Gastroesophageal sphincter (tissue), 4 donors: Measurements from ENCODE around the gene NEDD4. TPM values are rescaled to one million over a fixed set of nuclear protein-coding genes. Genes with fewer than 3 reads are reported as not detected.
A peak's percentile ranks its signal among the peaks of the same experiment; 100 is the strongest.
"Not testable (repeated sequence)": the region's sequence is repeated elsewhere in the genome, so short reads cannot be mapped to it uniquely, and the experiment has no call there.

Source experiments
- ATAC-seq: fragments of 150-250 bp; one replicate; pipeline ENCODE4 v1.9.1; 2016; ENCODE audit warnings: mild to moderate bottlenecking, moderate library complexity
- H3K27ac ChIP-seq, 4 donors: fragments of 200-600 bp; sonication (generic) in 3 of 4; 1 replicate in 3 of 4; 2 replicates in 1 of 4; pipeline ENCODE4 v1.5.1; 2016 to 2019
- H3K27me3 ChIP-seq: fragments of 200-600 bp; sonication (generic); one replicate; pipeline ENCODE4 v1.5.1; 2019
- H3K36me3 ChIP-seq, 2 donors: fragments of 200-600 bp; sonication (generic); one replicate each; pipeline ENCODE4 v1.5.1; 2019; ENCODE audit warnings: control low read depth in 1 of 2
- H3K4me1 ChIP-seq, 3 donors: fragments of 200-600 bp; sonication (generic); 1 replicate in 2 of 3; 2 replicates in 1 of 3; pipeline ENCODE4 v1.5.1; 2016 to 2019; ENCODE audit warnings: control low read depth in 2 of 3
- H3K4me3 ChIP-seq, 2 donors: fragments of 200-600 bp; sonication (generic); one replicate each; pipeline ENCODE4 v1.5.1; 2019; ENCODE audit warnings: mild to moderate bottlenecking in 1 of 2, moderate library complexity in 1 of 2
- H3K9me3 ChIP-seq, 3 donors: fragments of 200-600 bp; sonication (generic); one replicate each; pipeline ENCODE4 v1.5.1; 2017 to 2019; ENCODE audit warnings: control low read depth in 2 of 3
- EP300 ChIP-seq: sonication (generic); formaldehyde crosslinking; IDR thresholded peaks from one replicate; pipeline ENCODE4 v1.6.1; 2017; ENCODE audit warnings: antibody characterized with exemption, mild to moderate bottlenecking
- POLR2A ChIP-seq, 2 donors: fragments of 450-650 bp; IDR thresholded peaks; one replicate each; pipeline ENCODE4 v1.6.1; 2017; ENCODE audit warnings: antibody characterized with exemption in 2 of 2, mild to moderate bottlenecking in 2 of 2, moderate library complexity in 1 of 2
- POLR2AphosphoS5 ChIP-seq: sonication (generic); formaldehyde crosslinking; IDR thresholded peaks from one replicate; pipeline ENCODE4 v1.6.1; 2017; ENCODE audit warnings: antibody characterized with exemption
- WGBS, 2 donors: methylation state at CpG; one replicate each; pipeline ENCODE4 v1.1.5; 2018; ENCODE audit warnings: low coverage in 1 of 2; 5-methylcytosine and 5-hydroxymethylcytosine counted together
- total RNA-seq, 4 donors: library from RNA; depleted of rRNA; stranded (reverse); fragments of >200 nt; gene quantifications; one replicate each; pipeline ENCODE4 v1.1.0, GENCODE V29; 2016
- TF ChIP-seq, protein P1 (sequence below), 4 experiments: fragments of 200-600 bp in 2 of 4; fragments of 450-650 bp in 2 of 4; sonication (generic) in 1 of 4; IDR thresholded peaks; one replicate each; pipeline ENCODE4 v1.5.1; 2017 to 2019; ENCODE audit warnings: antibody characterized with exemption in 4 of 4, mild to moderate bottlenecking in 2 of 4, moderate library complexity in 2 of 4

The NEDD4 gene
- total RNA-seq, 4 donors from 2014 or later: 26.8 to 43.9 (median 40.0) TPM

DNA sequence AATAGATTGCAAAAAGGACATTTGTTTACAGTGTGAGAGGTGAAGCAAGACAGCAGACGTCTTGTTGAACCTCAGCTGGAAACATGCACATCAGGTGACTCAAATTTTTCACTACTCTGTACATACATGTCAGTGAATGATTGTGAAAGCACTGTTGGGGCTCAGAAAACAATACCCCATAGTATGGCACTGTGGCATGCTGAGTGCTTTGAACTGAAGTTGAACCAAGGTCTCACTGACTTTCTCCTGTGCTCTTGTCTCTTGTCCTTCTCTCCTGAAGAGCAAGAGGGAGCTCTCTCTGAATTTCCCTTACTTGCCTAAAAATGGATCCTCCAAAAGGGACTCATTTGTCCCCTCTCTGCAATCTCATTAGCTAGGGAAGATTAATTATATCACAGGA, 24.5 kb upstream of the NEDD4 start:
- H3K9me3 ChIP-seq: peaks cover 0 to 8% (median 0%) of the 10 kb centered on the region in 3 donors
- TF ChIP-seq POLR2A (IDR thresholded peaks at IDR 0.05) (no peak), EP300 (no peak), POLR2AphosphoS5 (no peak)
- TF ChIP-seq, protein P1, sequence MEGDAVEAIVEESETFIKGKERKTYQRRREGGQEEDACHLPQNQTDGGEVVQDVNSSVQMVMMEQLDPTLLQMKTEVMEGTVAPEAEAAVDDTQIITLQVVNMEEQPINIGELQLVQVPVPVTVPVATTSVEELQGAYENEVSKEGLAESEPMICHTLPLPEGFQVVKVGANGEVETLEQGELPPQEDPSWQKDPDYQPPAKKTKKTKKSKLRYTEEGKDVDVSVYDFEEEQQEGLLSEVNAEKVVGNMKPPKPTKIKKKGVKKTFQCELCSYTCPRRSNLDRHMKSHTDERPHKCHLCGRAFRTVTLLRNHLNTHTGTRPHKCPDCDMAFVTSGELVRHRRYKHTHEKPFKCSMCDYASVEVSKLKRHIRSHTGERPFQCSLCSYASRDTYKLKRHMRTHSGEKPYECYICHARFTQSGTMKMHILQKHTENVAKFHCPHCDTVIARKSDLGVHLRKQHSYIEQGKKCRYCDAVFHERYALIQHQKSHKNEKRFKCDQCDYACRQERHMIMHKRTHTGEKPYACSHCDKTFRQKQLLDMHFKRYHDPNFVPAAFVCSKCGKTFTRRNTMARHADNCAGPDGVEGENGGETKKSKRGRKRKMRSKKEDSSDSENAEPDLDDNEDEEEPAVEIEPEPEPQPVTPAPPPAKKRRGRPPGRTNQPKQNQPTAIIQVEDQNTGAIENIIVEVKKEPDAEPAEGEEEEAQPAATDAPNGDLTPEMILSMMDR (IDR thresholded peaks at IDR 0.05): no peak
- H3K27me3 ChIP-seq: no peaks in the 10 kb centered on the region
- no peak overlapping the region for H3K27ac ChIP-seq
- H3K4me1 ChIP-seq: no peaks in the 10 kb centered on the region
- H3K4me3 ChIP-seq: no peak overlapping the region
- 0 to 27% methylated on average over 1 of the region's 1 CpG for WGBS, 2 donors
- peak; percentile 43 for ATAC-seq
- no peaks in the 10 kb centered on the region for H3K36me3 ChIP-seq

DNA sequence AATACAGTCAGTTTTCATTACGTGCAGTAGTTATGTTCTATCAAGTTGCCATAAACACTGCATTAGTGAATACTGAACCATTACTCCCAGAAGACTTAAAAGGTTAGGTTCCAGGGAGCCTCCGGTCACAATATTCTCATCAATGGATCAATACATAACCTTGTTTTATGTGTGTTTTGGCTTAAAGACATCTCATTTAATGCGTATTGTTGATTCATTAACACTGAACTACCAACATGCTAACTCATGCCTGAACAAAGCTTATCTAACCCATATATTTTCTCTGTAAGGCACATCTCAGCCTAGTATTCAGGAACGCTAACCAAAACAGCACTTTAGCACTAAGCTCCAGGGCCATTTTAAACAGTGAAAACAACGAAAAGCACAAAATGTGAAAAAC, 24.1 kb upstream of the NEDD4 start:
- no peaks in the 10 kb centered on the region for H3K27me3 ChIP-seq
- no peak overlapping the region for H3K4me3 ChIP-seq
- 67 to 70% methylated on average over 4 to 5 of the region's 5 CpGs for WGBS, 2 donors
- H3K4me1 ChIP-seq: no peaks in the 10 kb centered on the region
- no peaks in the 10 kb centered on the region for H3K36me3 ChIP-seq
- ATAC-seq: no peak
- H3K27ac ChIP-seq: no peak overlapping the region
- H3K9me3 ChIP-seq: peaks cover 0 to 8% (median 0%) of the 10 kb centered on the region in 3 donors
- no peak for TF ChIP-seq POLR2AphosphoS5
- TF ChIP-seq EP300: no peak

DNA sequence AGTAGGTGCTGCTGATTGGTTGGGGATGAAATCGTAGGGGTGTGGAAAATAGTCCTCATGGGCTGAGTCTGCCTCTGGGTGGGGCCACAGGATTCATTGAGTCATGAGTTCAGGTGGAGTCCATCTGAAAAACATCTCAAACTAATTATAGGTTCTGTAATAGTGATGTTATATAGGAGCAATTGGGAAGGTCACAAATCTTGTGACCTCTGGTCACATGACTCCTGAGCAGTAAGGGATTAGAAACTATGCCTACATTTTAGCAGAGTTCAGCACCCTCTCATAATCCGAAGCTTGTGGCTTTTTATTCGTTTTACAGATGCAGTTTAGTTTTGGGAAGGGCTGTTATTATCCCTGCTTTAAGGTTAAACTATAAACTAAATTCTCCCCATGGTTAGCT, 22.9 kb upstream of the NEDD4 start:
- Histone ChIP-seq H3K36me3 (no peaks in the 10 kb centered on the region), H3K4me3 (no peak overlapping the region), H3K4me1 (no peaks in the 10 kb centered on the region), H3K9me3 (peaks cover 0 to 8% (median 0%) of the 10 kb centered on the region in 3 donors), H3K27me3 (no peaks in the 10 kb centered on the region), H3K27ac (no peak overlapping the region)
- WGBS, 2 donors: 90 to 93% methylated on average over 3 of the region's 3 CpGs
- no peak for ATAC-seq
- TF ChIP-seq POLR2A (IDR thresholded peaks at IDR 0.05): no peak
- TF ChIP-seq POLR2AphosphoS5: no peak
- TF ChIP-seq, protein P1 (IDR thresholded peaks at IDR 0.05): no peak
- TF ChIP-seq EP300: no peak

DNA sequence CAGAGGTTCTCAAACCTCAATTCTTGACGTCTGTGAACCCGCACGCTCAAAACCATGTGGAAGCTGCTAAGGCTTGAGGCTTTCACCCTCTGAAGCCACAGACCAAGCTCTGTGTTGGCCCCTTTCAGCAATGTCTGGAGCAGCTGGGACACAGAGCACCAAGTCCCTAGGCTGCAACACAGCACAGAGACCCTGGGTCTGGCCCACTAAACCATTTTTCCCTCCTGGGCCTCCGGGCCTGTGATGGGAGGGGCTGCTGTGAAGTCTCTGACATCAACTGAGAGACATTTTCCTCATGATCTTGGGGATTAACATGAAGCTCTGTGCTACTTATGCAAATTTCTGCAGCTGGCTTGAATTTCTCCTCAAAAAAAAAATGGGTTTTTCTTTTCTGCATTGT, 21.3 kb upstream of the NEDD4 start:
- Histone ChIP-seq H3K4me3 (no peak overlapping the region), H3K9me3 (peaks cover 0 to 8% (median 0%) of the 10 kb centered on the region in 3 donors), H3K27me3 (no peaks in the 10 kb centered on the region), H3K4me1 (no peaks in the 10 kb centered on the region), H3K27ac (no peak overlapping the region), H3K36me3 (no peaks in the 10 kb centered on the region)
- 78 to 89% methylated on average over 1 of the region's 4 CpGs for WGBS, 2 donors
- TF ChIP-seq EP300: no peak
- no peak for TF ChIP-seq POLR2AphosphoS5
- TF ChIP-seq, protein P1 (IDR thresholded peaks at IDR 0.05): no peak
- no peak for TF ChIP-seq POLR2A (IDR thresholded peaks at IDR 0.05)
- ATAC-seq: no peak

DNA sequence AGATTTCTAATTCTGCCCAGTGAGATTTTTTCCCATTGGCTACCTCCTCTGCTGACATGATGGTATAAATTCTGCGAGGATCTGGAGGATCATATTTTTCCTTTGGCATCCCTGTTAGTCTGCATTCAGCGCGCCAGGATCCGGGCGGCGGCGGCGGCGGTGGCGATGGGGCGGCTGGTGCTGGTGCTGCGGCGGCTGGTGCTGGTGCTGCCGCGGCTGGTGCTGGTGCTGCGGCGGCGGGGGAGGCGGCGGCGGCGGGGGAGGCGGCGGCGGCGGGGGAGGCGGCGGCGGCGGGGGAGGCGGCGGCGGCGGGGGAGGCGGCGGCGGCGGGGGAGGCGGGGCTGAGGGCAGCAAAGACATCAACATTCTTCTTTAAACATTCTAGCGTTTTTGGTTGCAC, 13.6 kb upstream of the NEDD4 start:
- Histone ChIP-seq H3K4me3 (peak overlapping the region; percentile 30 to 40), H3K27ac (peak overlapping the region in 3 of 4 donors; percentile 59 to 71 (median 64))
- H3K27me3 ChIP-seq, H3K36me3 ChIP-seq, H3K9me3 ChIP-seq, H3K4me1 ChIP-seq: not testable (repeated sequence)
- ATAC-seq: peak; percentile 75
- WGBS, 2 donors: 42 to 60% methylated on average over 1 to 3 of the region's 40 CpGs

DNA sequence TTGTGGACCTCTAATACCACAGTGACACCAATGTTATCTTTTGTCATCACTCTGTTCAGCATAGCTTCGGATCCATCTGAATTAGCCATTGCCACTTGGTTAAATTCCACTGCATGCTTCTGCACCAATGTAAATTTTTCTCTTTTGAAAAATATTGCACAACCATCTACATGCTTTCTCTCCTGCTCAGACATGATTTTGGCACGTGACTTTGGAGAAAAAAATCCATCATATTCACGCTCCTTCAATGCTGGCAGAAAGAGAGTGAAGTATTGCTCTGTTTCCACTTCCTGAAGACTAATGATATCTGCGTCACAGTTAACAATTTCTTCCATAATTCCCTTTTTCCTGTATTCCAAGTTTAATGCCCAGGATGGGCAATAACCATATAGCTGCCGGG, 13.0 kb upstream of the NEDD4 start:
- H3K27me3 ChIP-seq, H3K4me1 ChIP-seq, H3K9me3 ChIP-seq, H3K36me3 ChIP-seq: not testable (repeated sequence)
- Histone ChIP-seq H3K27ac (peak overlapping the region in 3 of 4 donors; percentile 59 to 71 (median 64)), H3K4me3 (peak overlapping the region; percentile 30 to 40)
- 47 to 70% methylated on average over 4 to 5 of the region's 5 CpGs for WGBS, 2 donors
- peak; percentile 72 for ATAC-seq

DNA sequence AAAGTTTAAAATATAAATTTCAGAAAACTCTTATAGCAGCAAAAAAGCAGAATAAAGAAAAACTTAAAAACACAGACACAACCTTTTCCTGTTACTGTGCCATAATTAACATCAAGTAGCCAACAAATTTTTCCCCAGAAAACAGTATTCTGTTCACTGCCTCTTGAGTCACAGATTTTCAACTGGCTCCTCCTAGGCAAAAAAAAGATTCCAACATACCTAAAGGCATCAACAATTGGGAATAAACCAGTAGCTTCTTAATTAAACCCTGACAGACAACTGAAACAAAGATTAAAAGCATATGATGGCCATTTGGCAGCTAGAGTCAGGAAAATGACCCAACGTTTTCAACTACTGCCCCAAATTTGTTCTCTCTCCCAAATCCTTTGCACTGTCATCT, 10.9 kb upstream of the NEDD4 start:
- not testable (repeated sequence) for ATAC-seq, H3K27ac ChIP-seq, H3K4me3 ChIP-seq, H3K9me3 ChIP-seq, H3K36me3 ChIP-seq, H3K4me1 ChIP-seq, H3K27me3 ChIP-seq
- 29% methylated on average over 1 of the region's 1 CpG; no CpG with 5 or more reads in 1 of the 2 donors for WGBS, 2 donors

DNA sequence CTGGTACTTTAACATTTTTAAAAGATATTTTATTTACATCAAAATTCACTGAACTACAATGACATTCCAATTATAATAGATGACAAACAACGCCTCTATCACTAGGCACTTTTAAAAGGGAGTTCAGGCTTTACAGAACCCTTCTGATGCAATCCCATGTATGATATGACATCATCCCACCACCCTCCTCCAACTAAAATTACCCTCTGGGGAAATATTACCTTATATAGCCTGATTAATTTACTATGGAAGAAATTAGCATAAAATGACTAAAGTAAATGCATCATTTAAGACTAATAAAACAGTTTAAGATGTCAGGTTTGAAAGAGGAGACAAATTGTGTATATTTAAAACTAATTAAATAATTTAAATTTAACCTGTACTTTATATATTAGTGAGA, 10.4 kb upstream of the NEDD4 start:
- not testable (repeated sequence) for H3K27ac ChIP-seq, H3K36me3 ChIP-seq, H3K4me1 ChIP-seq, H3K4me3 ChIP-seq, H3K9me3 ChIP-seq, H3K27me3 ChIP-seq, ATAC-seq
- WGBS, 2 donors: 100% methylated on average over 1 of the region's 1 CpG

DNA sequence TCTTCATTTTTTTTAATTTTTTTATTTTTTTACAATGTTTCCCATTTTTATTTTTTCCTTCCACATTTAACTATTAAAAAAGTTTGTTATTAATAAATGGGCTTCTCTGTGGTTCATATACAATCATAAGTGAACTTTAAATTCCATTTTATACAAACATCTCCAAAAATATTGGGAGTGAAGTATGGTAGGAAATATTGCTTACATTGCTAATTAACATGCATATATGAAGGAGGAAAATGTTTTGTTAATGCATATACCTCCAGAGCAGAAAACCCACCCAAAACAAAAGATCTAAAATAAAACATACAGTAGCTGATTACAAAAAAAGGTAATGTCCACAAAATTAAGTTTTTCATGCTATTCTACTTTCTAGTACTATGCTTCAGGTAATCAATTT, 9.9 kb upstream of the NEDD4 start:
- not testable (repeated sequence) for H3K4me1 ChIP-seq, ATAC-seq

More for the DNA sequence above, 9.9 kb upstream of the NEDD4 start:
- not testable (repeated sequence) for H3K9me3 ChIP-seq, H3K4me3 ChIP-seq, H3K36me3 ChIP-seq, H3K27me3 ChIP-seq, H3K27ac ChIP-seq
